ENCODE results near the gene XPNPEP3.
A peak's percentile ranks its signal among the peaks of the same experiment; 100 is the strongest.
"Not testable (repeated sequence)": the region's sequence is repeated elsewhere in the genome, so short reads cannot be mapped to it uniquely, and the experiment has no call there.

The XPNPEP3 gene

GRCh38 chr22:40862013-40862412 lies 5.1 kb downstream of the XPNPEP3 start, which contains the start of gene DNAJB7:
Gene DNAJB7 (minus strand): TSS chr22:40862113. CDS start chr22:40861994, 119 bp downstream.
- DNase-seq, result no peak

GRCh38 chr22:40862537-40862936 lies 5.6 kb downstream of the XPNPEP3 start:
- DNase-seq, result no peak

- DNase-seq, result no peak
Observed at GRCh38 chr22:40867109-40867508, 10.2 kb downstream of the XPNPEP3 start.

DNA sequence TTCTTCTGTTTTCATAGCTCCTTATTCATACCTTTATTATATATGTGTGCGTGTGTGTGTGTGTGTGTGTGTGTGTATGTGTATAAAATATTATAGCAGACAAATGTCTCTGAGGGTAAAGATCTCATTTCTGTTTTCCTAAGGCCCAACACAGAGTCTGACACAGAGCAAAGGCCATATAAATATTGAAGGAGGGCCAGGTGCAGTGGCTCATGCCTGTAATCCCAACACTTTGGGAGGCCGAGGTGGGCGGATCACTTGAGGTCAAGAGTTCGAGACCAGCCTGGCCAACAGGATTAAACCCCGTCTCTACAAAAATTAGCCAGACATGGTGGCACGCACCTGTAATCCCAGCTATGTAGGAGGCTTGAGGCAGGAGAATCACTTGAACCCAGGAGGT lies 11.4 kb downstream of the XPNPEP3 start:
- not testable (repeated sequence) for DNase-seq

DNA sequence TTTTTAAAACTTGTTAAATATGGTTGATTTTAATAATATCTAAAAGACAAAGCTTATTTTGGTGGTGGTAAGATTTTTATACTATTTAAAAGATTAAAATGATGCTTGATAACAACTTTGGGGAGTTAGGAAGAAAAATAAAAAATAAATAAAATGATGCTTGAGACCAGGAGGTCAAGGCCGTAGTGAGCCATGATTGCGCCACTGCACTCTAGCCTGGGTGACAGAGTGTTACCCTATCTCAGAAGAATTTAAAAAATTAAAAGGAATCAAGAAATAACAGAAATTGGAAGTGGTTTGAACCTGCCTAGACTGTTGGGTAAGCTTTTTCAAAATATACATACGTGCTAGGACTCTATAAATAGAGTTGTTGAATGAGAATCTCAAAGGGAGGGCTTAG lies 17.1 kb downstream of the XPNPEP3 start:
- no peak for DNase-seq

DNA sequence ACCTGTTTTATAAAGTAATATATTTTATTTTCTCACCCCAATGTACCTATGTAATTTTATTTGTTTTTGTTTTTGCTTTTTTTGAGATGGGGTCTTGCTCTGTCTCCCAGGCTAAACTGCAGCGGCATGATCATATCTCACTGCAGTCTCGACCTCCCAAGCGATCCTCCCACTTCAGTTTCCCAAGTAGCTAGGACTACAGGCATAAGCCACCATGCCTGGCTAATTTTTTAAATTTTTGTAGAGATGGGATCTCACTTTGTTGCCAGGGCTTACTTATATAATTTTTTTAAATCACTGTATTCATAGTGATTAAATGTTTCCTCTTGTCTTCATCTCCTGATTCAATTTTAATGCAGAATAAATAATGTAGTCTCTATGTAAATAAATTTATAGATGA lies 18.2 kb downstream of the XPNPEP3 start:
- no peak for DNase-seq

DNA sequence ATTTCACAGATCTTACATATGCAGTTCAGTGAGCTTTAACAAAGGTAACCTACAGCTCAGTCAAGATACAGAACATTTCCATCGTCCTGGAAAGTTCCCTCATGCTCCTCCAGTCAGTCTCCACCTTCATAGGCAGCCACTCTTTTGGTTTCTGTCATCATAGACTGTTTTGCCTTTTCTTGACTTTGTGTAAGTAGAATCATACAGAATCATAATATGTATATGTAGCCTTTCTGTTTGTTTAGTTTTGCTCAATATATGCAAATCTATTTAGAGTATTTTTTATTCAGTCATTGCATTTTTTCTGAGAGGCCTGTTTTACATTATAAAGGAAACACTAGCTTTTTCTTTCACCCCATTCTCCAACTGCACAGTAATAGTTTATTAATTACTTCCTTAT lies 20.0 kb downstream of the XPNPEP3 start:
- no peak for DNase-seq

GRCh38 chr22:40877488-40877887 lies 20.5 kb downstream of the XPNPEP3 start:
- DNase-seq, result no peak

GRCh38 chr22:40878922-40879321 lies 22.0 kb downstream of the XPNPEP3 start:
- DNase-seq, result no peak

DNA sequence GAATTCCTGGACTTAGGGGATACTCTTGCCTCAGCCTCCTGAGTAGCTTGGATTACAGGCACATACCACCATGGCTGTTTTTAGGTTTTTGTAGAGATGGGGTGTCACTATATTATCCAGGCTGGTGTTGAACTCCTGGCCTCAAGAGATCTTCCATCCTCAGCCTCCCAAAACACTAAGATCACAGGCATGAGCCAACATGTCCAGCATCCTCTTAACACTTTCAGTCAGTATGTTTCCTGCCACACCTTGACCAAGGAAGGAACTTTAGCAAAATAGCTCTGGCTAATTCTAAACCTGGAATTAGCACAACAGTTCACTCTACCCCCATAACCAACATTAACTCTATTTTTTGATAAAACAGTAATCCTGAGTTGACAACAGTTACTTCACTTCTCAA lies 32.2 kb downstream of the XPNPEP3 start:
- no peak for DNase-seq

GRCh38 chr22:40890881-40891280 lies 33.9 kb downstream of the XPNPEP3 start:
- DNase-seq, result no peak

DNA sequence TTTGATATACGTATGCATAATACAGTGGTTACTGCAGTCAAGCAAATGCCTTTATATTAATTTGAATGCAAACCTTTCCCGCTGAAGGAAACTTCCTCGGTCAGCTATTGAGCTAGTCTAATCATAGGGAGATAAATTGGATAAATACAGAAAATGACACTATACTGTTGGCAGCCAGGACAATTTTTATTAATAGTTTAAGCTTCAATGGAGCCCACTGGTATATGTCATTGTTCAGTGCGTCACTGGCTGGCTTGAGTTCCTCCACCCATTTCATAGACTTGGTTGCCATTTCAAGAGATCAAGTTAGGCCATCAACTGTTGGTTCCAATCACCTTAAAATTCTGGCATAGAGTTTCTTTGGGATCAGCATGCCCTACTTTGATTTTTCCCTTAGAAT lies 37.5 kb downstream of the XPNPEP3 start:
- DNase-seq, result no peak

- no peak for DNase-seq
Observed at GRCh38 chr22:40898850-40899357, 42.0 kb downstream of the XPNPEP3 start.

DNA sequence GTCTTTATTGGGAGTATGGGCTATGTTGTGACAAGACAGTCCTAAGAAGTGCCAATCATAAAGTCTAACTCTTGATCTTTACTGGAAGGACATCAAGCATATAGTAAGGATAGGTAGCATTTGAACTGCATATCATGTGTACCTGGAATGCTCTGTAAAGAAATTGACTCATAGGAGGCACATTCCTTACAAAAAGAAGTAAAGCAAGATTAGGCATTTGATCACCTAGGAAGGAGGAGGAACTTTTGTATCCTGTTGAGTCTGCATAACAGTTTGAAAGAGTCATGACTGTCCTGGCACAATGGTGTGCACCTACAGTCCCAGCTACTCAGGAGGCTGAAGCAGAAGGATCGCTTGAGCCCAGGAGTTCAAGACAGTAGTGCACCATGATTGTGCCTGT lies 47.2 kb downstream of the XPNPEP3 start:
- DNase-seq, result no peak

- no peak for DNase-seq
Observed at GRCh38 chr22:40908895-40909294, 51.9 kb downstream of the XPNPEP3 start.

DNA sequence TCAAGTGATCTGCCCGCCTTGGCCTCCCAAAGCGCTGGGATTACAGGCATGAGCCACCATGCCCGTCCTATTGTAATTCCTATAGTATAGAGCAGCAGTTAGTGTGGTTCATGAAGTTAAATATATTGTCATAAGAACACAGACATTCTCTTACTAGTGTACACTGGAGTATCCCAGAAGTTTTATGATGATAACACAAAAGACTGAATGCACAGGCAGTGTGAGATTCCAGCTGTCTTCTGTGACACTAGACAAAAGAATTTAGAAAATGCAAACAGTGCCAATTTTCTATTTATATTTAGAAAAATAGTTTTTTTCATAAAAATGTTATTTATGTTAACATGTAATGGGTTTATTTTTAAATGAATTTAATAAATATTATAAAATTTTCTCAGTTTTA lies 54.8 kb downstream of the XPNPEP3 start:
- DNase-seq, result no peak

- not testable (repeated sequence) for DNase-seq
Observed at GRCh38 chr22:40912987-40913386, 56.0 kb downstream of the XPNPEP3 start.

GRCh38 chr22:40919446-40919845 lies 62.5 kb downstream of the XPNPEP3 start:
- no peak for DNase-seq

DNA sequence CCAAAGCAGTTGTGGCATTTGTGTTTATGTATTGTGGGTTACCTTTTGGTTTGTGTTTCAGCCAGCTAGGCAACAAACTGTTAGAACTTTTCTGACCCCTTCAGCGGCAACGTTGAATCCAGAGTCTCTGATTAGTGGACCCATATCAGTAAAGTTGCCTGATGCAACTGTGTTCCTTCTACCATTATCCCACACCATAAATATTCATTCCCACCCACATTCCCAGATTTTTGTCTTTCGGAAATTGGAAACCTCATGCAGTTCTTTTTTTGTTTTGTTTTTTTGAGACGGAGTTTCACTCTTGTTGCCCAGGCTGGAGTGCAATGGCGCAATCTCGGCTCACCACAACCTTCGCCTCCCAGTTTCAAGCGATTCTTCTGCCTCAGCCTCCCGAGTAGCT lies 63.6 kb downstream of the XPNPEP3 start:
- DNase-seq, result no peak

DNA sequence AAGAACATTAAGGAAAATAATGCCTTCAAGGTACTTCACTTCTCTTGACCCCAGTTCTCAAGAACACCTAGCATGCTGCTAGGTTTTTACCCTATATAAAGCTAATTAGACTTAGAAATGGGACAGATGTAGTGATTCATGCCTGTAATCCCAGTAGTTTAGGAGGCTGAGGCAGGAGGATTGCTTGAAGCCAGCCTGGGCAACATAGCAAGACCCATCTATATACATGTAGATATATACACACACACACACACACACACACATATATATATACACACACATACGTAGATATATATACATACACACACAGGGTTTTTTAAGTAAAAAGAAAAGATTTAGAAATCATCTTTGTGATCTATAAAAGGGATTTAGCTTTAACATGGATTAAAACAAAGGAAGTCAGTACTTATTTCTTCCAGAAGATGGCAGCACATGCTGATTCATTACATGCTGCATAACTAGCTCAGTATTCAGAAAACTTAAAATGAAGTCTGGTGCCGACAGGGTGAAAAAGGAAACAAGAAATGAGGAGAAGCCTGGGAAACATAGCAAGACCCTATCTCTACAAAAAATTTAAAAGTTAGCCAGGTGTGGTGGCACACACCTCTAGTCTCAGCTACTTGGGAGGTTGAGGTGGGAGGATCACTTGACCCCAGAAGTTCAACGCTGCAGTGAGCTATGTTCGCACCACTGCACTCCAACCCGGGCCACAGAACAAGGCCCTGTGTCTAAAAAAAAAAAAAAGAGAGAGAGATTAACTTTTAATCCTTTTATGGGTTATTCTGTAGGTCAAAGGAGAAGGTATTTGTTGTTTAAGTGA lies 65.7 kb downstream of the XPNPEP3 start:
- no peak for DNase-seq

GRCh38 chr22:40928657-40929056 lies 71.7 kb downstream of the XPNPEP3 start:
- DNase-seq, result no peak

GRCh38 chr22:40932396-40932795 lies 75.4 kb downstream of the XPNPEP3 start:
- DNase-seq, result no peak

DNA sequence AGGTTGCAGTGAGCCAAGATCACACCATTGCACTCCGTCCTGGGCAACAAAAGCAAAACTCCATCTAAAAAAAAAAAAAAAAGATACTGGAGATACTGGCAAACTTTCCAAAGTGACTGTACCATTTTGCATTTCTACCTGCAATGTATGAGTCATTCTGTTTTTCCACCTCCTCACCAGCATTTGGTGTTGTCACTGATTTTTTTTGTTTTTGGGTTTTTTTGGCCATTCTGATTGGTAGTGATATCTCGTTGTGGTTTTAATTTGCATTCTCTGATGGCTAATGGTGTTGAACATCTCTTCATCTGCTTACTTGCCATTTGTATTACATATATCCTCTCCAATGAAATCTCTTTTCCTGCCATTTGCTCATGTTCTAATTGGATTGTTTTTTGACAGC lies 82.3 kb downstream of the XPNPEP3 start:
- no peak for DNase-seq

DNA sequence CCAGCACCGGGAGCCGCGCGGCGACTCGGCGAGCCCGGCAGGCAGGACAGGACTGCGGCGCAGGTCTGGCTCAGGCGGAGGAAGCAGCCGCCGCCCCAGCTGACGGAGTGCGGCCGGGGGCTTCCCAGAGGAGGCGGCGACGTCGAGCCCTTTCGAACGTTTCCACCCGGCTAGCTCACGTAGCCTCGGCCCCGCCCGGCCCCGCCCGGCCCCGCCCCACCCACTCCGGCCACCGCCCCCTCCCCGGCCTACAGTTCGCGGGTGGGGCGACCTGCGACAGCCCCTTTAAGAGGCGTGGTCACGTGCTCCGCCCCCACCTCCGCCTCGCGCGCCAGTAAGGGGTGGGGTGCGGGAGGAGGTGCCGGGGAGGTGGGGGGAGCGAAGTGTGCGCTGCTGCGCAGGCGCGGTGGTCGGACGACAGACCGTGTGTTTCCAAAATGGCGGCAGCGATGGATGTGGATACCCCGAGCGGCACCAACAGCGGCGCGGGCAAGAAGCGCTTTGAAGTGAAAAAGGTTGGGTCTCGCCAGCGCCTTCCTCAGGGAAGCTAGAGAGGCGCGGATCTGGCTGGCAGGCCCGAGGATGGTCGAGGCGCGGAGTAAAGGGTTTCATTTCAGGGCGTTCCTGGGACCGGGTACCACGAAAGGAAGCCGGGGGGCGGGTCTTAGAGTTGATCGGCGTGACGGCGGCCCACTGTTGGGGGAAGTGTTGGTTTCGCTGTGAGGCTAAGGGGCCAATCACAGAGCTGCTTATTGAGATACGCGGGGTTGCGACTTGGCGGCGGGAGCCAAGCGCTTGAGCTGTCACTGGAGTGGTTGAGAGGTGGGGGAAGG lies 94.2 kb downstream of the XPNPEP3 start, which contains the start of gene RBX1:
RBX1 (plus strand) TSS at position 417 of the 833 bp plus-strand sequence; CDS start at position 438, 21 bp downstream.
- peak; percentile 100 for DNase-seq

Data from activated T-cell treated with anti-CD3 and anti-CD28 coated beads, Interleukin-2, amount 50 U/mL, for 1 hour (primary cell).